Loucy (cell line): Measurements from ENCODE around the gene NPHP4.

ENCODE experiments used
- H2AFZ ChIP-seq: fragments of 200-600 bp; sonication (generic); 2 replicates; pipeline ENCODE4 v1.6.0; 2016; ENCODE audit warnings: antibody characterized with exemption, mild to moderate bottlenecking, low read length, moderate library complexity
- H3F3A ChIP-seq: fragments of 200-600 bp; 2 replicates; pipeline ENCODE4 v1.6.0; 2016; ENCODE audit warnings: antibody characterized with exemption, low read depth, mild to moderate bottlenecking
- H3K27me3 ChIP-seq: fragments of 200-600 bp; sonication (generic); 2 replicates; pipeline ENCODE4 v1.6.1; 2014; ENCODE audit warnings: low read length, mild to moderate bottlenecking; ENCODE audit not compliant: insufficient read depth, poor library complexity, severe bottlenecking
- H3K36me3 ChIP-seq: fragments of 200-600 bp; sonication (generic); 2 replicates; pipeline ENCODE4 v1.6.1; 2016; ENCODE audit warnings: low read length; ENCODE audit not compliant: insufficient read depth
- H3K4me1 ChIP-seq: fragments of 200-600 bp; sonication (generic); 2 replicates; pipeline ENCODE4 v1.5.1; 2014; ENCODE audit warnings: low read length, mild to moderate bottlenecking; ENCODE audit not compliant: insufficient read depth, poor library complexity, severe bottlenecking
- H3K4me2 ChIP-seq: fragments of 200-600 bp; sonication (generic); 2 replicates; pipeline ENCODE4 v1.6.0; 2014; ENCODE audit warnings: antibody characterized with exemption, low read length, low read depth, mild to moderate bottlenecking; ENCODE audit not compliant: poor library complexity, severe bottlenecking
- H3K4me3 ChIP-seq: fragments of 200-600 bp; sonication (generic); 2 replicates; pipeline ENCODE4 v1.5.1; 2014; ENCODE audit warnings: low read length, mild to moderate bottlenecking, mixed read lengths; ENCODE audit not compliant: poor library complexity, severe bottlenecking
- H3K79me2 ChIP-seq: fragments of 200-600 bp; sonication (generic); 2 replicates; pipeline ENCODE4 v1.6.1; 2014; ENCODE audit warnings: low read length; ENCODE audit not compliant: insufficient read depth
- H3K9ac ChIP-seq: fragments of 200-600 bp; sonication (generic); 2 replicates; pipeline ENCODE4 v1.6.0; 2014; ENCODE audit warnings: mild to moderate bottlenecking, low read depth, low read length, moderate library complexity; ENCODE audit not compliant: poor library complexity, severe bottlenecking
- H3K9me2 ChIP-seq: fragments of 200-600 bp; sonication (generic); replicated peaks from 2 replicates; pipeline ENCODE4 v1.6.1; 2016; ENCODE audit warnings: low read depth, low read length, mixed read lengths
- H3K9me3 ChIP-seq: fragments of 200-600 bp; sonication (generic); 2 replicates; pipeline ENCODE4 v1.6.1; 2014; ENCODE audit warnings: mild to moderate bottlenecking, antibody characterized with exemption, low read length, low read depth; ENCODE audit not compliant: insufficient read depth
- H4K20me1 ChIP-seq: fragments of 200-600 bp; sonication (generic); 2 replicates; pipeline ENCODE4 v1.6.0; 2014; ENCODE audit warnings: antibody characterized with exemption, low read length, mild to moderate bottlenecking; ENCODE audit not compliant: insufficient read depth, poor library complexity, severe bottlenecking
- CTCF ChIP-seq: fragments of 200-600 bp; sonication (generic); conservative IDR thresholded peaks from 2 replicates; pipeline ENCODE4 v1.5.1; 2014; ENCODE audit warnings: mild to moderate bottlenecking, antibody characterized with exemption, low read length
- EZH2phosphoT487 ChIP-seq: fragments of 200-600 bp; IDR thresholded peaks from 2 replicates; pipeline ENCODE4 v1.6.1; 2018; ENCODE audit warnings: antibody characterized with exemption, mild to moderate bottlenecking, moderate library complexity, borderline replicate concordance

NPHP4 gene

GRCh38 chr1:5830771-5831599 lies 161.2 kb downstream of the NPHP4 start:
- H3F3A ChIP-seq: no peaks in the 10 kb centered on the region
- no peaks in the 10 kb centered on the region for H4K20me1 ChIP-seq
- no peak overlapping the region for H2AFZ ChIP-seq
- no peak overlapping the region for H3K9ac ChIP-seq
- no peaks in the 10 kb centered on the region for H3K79me2 ChIP-seq
- no peaks in the 10 kb centered on the region for H3K9me2 ChIP-seq
- no peak overlapping the region for H3K4me2 ChIP-seq
- H3K4me3 ChIP-seq: no peak overlapping the region
- H3K36me3 ChIP-seq: no peaks in the 10 kb centered on the region
- no peak for TF ChIP-seq EZH2phosphoT487
- no peak for TF ChIP-seq CTCF
- no peaks in the 10 kb centered on the region; the same call in 1 of the 2 replicates for H3K9me3 ChIP-seq
- no peaks in the 10 kb centered on the region for H3K4me1 ChIP-seq
- no peaks in the 10 kb centered on the region for H3K27me3 ChIP-seq

GRCh38 chr1:5829414-5829813 lies 162.8 kb downstream of the NPHP4 start:
- no peak overlapping the region for H3K9ac ChIP-seq
- no peak overlapping the region for H3K4me3 ChIP-seq
- no peaks in the 10 kb centered on the region for H4K20me1 ChIP-seq
- H3K9me3 ChIP-seq: no peaks in the 10 kb centered on the region; the same call in 1 of the 2 replicates
- no peaks in the 10 kb centered on the region for H3K4me1 ChIP-seq
- no peaks in the 10 kb centered on the region for H3F3A ChIP-seq
- H3K36me3 ChIP-seq: no peaks in the 10 kb centered on the region
- H3K4me2 ChIP-seq: no peak overlapping the region
- no peaks in the 10 kb centered on the region for H3K27me3 ChIP-seq
- H2AFZ ChIP-seq: no peak overlapping the region
- H3K9me2 ChIP-seq: no peaks in the 10 kb centered on the region
- H3K79me2 ChIP-seq: no peaks in the 10 kb centered on the region
- TF ChIP-seq EZH2phosphoT487 (no peak), CTCF (no peak)

GRCh38 chr1:5828308-5828935 lies 163.8 kb downstream of the NPHP4 start:
- Histone ChIP-seq H3K27me3 (no peaks in the 10 kb centered on the region), H3K4me2 (no peak overlapping the region), H4K20me1 (no peaks in the 10 kb centered on the region), H3K36me3 (no peaks in the 10 kb centered on the region), H3K4me3 (no peak overlapping the region), H3K9me2 (no peaks in the 10 kb centered on the region), H3K9me3 (no peaks in the 10 kb centered on the region; the same call in 1 of the 2 replicates), H3K4me1 (no peaks in the 10 kb centered on the region), H3F3A (no peaks in the 10 kb centered on the region), H3K9ac (no peak overlapping the region), H3K79me2 (no peaks in the 10 kb centered on the region), H2AFZ (no peak overlapping the region)
- TF ChIP-seq CTCF: no peak
- no peak for TF ChIP-seq EZH2phosphoT487
